ENCODE measurements around the gene P4HA2.

P4HA2 gene

DNA sequence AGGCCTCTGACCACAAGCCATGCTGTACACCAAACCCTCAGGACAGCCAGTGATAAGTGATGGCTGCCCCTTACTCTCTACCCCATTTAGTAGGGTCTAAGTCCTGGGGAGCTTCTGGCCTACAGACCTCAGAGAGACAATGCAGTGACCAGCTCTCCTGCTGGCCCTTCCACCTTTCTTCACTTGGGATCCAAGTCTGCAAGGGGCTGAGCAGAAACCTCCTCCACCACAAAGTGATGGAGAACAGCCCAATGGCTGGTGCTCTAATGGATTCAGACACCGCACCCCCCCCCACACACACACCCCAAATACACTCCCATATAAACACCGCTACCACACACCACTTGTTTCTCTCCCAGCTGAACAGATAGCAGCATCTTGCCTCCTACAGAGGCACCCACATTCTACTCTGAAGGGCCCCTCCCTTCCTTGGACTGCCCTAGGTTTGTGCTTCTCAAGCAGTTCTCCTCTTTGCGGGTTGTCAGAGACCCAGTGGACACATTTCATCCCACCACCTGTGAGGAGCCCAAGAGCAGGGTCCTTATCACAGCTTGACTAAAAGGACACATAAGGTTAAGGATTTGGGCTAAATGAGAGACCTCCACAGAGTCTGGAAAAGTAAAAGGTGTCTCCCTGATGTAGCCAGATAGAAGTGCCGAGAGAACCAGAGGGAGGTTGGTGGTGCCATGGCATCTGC is 28.6 kb upstream of the P4HA2 start:
- Histone ChIP-seq H3K27me3 (no peaks in the 10 kb centered on the region), H3K27ac (peak overlapping the region in 1 of 2 donors; percentile 95), H3K4me3 (no peak overlapping the region), H3K4me1 (peaks cover 0 to 67% (median 52%) of the 10 kb centered on the region in 4 donors), H3K36me3 (no peaks in the 10 kb centered on the region), H3K9me3 (no peaks in the 10 kb centered on the region)
- intact Hi-C loops (cut with DNase I; ENCODE audit: low total_unique reads): no loop called here
- peak in 1 of 2 donors; percentile 8 for DNase-seq
- TF ChIP-seq, protein P1, sequence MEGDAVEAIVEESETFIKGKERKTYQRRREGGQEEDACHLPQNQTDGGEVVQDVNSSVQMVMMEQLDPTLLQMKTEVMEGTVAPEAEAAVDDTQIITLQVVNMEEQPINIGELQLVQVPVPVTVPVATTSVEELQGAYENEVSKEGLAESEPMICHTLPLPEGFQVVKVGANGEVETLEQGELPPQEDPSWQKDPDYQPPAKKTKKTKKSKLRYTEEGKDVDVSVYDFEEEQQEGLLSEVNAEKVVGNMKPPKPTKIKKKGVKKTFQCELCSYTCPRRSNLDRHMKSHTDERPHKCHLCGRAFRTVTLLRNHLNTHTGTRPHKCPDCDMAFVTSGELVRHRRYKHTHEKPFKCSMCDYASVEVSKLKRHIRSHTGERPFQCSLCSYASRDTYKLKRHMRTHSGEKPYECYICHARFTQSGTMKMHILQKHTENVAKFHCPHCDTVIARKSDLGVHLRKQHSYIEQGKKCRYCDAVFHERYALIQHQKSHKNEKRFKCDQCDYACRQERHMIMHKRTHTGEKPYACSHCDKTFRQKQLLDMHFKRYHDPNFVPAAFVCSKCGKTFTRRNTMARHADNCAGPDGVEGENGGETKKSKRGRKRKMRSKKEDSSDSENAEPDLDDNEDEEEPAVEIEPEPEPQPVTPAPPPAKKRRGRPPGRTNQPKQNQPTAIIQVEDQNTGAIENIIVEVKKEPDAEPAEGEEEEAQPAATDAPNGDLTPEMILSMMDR (IDR thresholded peaks at IDR 0.05): no peak

DNA sequence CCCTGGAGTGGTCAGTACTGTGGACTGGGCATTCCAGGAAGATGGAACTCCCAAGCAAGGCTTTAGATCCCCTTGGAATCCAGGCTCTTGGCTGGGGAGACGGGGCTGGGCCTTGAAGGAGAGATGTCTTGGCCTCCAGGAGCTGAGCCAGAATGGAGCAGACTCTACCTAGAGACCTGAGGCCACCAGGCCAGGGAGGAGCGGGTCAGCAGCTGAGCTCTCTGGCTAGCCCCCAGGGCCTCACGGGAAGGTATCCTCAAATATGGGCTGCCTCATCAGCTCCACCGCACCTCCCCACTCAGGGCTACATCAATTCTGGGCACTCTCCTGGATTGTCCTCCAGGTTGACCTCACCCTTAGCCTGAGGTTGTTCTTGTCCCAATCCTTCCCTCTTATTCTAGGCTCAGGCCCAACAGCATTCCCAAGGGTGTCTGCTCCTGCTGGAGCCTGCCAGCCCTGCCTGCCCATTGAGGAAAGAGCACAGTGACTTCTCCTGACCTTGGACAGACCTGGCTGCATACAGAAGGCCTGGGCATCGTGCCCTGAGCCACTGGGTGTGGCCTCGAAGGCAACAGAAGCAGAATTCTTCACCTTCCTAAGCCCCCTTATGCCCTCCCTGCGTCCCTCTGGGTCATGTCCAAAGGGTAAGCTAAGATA is 26.8 kb upstream of the P4HA2 start:
- H3K4me3 ChIP-seq: no peak overlapping the region
- H3K9me3 ChIP-seq: no peaks in the 10 kb centered on the region
- H3K27ac ChIP-seq: peak overlapping the region; percentile 62 to 95
- H3K4me1 ChIP-seq: peaks cover 0 to 50% (median 35%) of the 10 kb centered on the region in 4 donors
- TF ChIP-seq, protein P1 (IDR thresholded peaks at IDR 0.05): no peak
- intact Hi-C loops (cut with DNase I; ENCODE audit: low total_unique reads): no loop called here
- peak in 1 of 2 donors; percentile 90 for DNase-seq
- H3K27me3 ChIP-seq: no peaks in the 10 kb centered on the region
- no peaks in the 10 kb centered on the region for H3K36me3 ChIP-seq

DNA sequence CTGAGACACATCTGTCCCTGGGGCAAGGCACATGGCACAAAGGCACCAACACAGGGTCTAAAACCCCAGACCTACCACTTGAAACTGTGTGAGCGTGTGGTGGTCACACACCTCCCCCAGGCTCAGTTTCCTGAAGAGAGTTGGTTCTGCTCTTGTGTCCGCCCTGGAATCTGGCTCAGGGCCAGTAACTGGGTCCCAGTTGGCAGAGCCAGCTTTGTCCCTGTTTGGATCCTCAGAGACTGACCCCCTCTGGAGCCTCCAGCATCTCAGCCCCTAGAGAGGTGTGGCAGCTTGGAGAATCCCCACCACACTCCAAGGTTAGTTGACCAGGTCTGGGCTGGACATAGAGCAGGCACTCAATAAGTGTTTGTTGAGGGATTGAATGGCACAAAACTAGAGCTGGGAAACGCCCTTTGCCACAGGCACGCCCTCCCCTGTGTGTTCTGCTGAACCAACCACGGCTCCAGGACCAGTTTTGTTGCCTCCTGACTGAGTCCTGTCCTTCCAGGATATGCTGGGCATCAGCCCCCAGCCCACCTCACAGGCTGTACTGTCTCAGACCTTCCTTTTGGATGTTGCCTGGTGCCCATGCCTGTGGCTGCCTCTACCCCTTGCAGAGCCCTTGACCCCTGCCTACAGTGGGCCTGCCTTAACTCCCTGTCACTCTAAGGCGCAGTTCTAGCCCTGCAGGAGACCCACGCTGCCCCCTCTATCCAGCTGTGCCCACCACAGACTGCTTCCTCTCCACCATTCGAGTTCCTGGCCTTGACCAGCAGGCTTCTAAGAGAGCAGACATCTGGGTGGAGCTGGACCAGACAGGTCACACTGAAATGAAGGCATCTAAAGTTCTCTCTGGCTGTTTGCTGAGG is 26.0 kb upstream of the P4HA2 start:
- H3K36me3 ChIP-seq: no peaks in the 10 kb centered on the region
- no peaks in the 10 kb centered on the region for H3K9me3 ChIP-seq
- intact Hi-C loops (cut with DNase I; ENCODE audit: low total_unique reads): no loop called here
- H3K27me3 ChIP-seq: no peaks in the 10 kb centered on the region
- DNase-seq: no peak
- TF ChIP-seq, protein P1 (IDR thresholded peaks at IDR 0.05): no peak
- H3K27ac ChIP-seq: peak overlapping the region; percentile 62 to 95
- H3K4me1 ChIP-seq: peaks cover 0 to 42% (median 29%) of the 10 kb centered on the region in 4 donors
- no peak overlapping the region for H3K4me3 ChIP-seq

DNA sequence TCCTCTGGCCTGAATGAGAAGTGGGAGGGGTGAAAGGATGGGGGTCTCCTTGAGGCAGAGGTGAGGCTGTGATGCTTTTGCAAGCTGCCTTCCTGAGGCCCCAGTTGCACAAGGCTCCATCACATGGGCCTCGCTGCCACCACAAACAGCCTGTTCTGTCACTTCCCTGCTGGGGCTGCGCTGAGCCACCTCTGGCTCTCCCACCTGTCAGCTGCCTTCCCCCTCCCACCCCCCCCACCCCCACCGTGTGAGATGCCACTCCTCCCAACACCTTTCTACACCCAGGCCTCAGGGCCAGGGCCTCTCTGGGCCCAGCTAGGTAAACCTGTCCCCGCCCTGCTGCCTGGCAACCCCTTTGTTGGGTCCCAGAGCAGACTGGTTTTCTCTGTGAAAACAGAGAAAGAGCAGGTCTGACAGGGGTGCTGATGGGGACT is 25.4 kb upstream of the P4HA2 start:
- Histone ChIP-seq H3K9me3 (no peaks in the 10 kb centered on the region), H3K4me1 (peaks cover 0 to 35% (median 25%) of the 10 kb centered on the region in 4 donors), H3K4me3 (no peak overlapping the region), H3K36me3 (no peaks in the 10 kb centered on the region), H3K27me3 (no peaks in the 10 kb centered on the region), H3K27ac (peak overlapping the region; percentile 62 to 95)
- TF ChIP-seq, protein P1 (IDR thresholded peaks at IDR 0.05): no peak
- intact Hi-C loops (cut with DNase I; ENCODE audit: low total_unique reads): no loop called here
- no peak for DNase-seq

DNA sequence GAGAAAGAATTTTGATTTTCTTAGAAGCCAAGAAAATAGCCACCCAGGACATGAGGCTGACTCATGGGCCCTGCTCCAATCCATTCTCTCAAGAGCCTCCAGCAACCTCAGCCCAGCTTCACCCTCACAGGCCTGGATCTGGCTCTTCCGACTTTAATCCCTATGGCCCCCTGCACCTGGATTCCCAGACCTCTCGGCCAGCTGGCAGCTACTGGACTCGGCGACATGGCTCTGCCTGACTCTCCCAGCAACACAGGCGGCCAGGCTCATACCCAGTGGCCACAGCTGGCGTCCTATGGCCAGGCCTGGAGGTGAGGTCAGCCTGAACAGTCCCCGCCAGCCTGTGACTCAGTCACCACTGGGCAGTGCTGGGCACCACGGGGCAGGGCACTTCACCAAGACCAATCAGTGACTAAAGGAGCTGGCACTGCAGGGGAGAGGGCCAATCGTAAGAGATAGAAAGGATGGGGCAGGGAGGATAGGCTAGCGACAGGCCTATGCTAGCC is 23.6 kb upstream of the P4HA2 start:
- intact Hi-C loops (cut with DNase I; ENCODE audit: low total_unique reads): no loop called here
- peak overlapping the region; percentile 47 to 59 for H3K27ac ChIP-seq
- H3K36me3 ChIP-seq: no peaks in the 10 kb centered on the region
- peaks cover 0 to 23% (median 20%) of the 10 kb centered on the region in 4 donors for H3K4me1 ChIP-seq
- DNase-seq: peak in 1 of 2 donors; percentile 78
- no peaks in the 10 kb centered on the region for H3K9me3 ChIP-seq
- TF ChIP-seq, protein P1 (IDR thresholded peaks at IDR 0.05): no peak
- H3K27me3 ChIP-seq: no peaks in the 10 kb centered on the region
- H3K4me3 ChIP-seq: no peak overlapping the region
